H9 (cell line): ENCODE measurements around the gene RPL37A. TPM values are rescaled to one million over a fixed set of nuclear protein-coding genes. Genes with fewer than 3 reads are reported as not detected.
"Not testable (repeated sequence)": the region's sequence is repeated elsewhere in the genome, so short reads cannot be mapped to it uniquely, and the experiment has no call there.

Experiments
- DNase-seq: peaks from one replicate; pipeline ENCODE4 v3.0.0-alpha.2; 2017
- H2AFZ ChIP-seq: one replicate; pipeline ENCODE4 v1.6.1; 2013; ENCODE audit warnings: mild to moderate bottlenecking, low read length, control low read depth, moderate library complexity
- H2AK5ac ChIP-seq: 2 replicates; pipeline ENCODE4 v1.6.1; 2013; ENCODE audit warnings: low read length, control low read depth, mixed read lengths; ENCODE audit not compliant: insufficient read length
- H2BK120ac ChIP-seq: one replicate; pipeline ENCODE4 v1.6.1; 2013; ENCODE audit warnings: low read depth, mild to moderate bottlenecking, low read length, control low read depth, inconsistent platforms; ENCODE audit not compliant: poor library complexity, severe bottlenecking
- H2BK12ac ChIP-seq: 2 replicates; pipeline ENCODE4 v1.6.1; 2013; ENCODE audit warnings: low read length, control low read depth, mixed read lengths, low read depth; ENCODE audit not compliant: insufficient read length
- H2BK15ac ChIP-seq: 2 replicates; pipeline ENCODE4 v1.6.1; 2013; ENCODE audit warnings: low read depth, low read length, control low read depth
- H2BK20ac ChIP-seq: one replicate; pipeline ENCODE4 v1.6.1; 2013; ENCODE audit warnings: low read depth, mild to moderate bottlenecking, low read length, control low read depth, inconsistent platforms; ENCODE audit not compliant: poor library complexity, severe bottlenecking
- H2BK5ac ChIP-seq: 2 replicates; pipeline ENCODE4 v1.6.1; 2013; ENCODE audit warnings: low read length, control low read depth, mixed read lengths; ENCODE audit not compliant: insufficient read length
- H3K14ac ChIP-seq: 2 replicates; pipeline ENCODE4 v1.6.1; 2013; ENCODE audit warnings: low read length, control low read depth; ENCODE audit not compliant: insufficient read depth
- H3K18ac ChIP-seq: 2 replicates; pipeline ENCODE4 v1.6.1; 2013; ENCODE audit warnings: low read depth, mild to moderate bottlenecking, mixed read lengths, low read length, control low read depth; ENCODE audit not compliant: insufficient read length
- H3K23ac ChIP-seq: 2 replicates; pipeline ENCODE4 v1.6.1; 2013; ENCODE audit warnings: low read length, control low read depth, mixed read lengths, low read depth; ENCODE audit not compliant: insufficient read length
- H3K23me2 ChIP-seq: 2 replicates; pipeline ENCODE4 v1.6.1; 2013; ENCODE audit warnings: low read depth, mild to moderate bottlenecking, mixed read lengths, low read length, control low read depth; ENCODE audit not compliant: insufficient read length, poor library complexity, severe bottlenecking
- H3K27ac ChIP-seq: 2 replicates; pipeline ENCODE4 v1.5.1; 2013; ENCODE audit warnings: low read length, control low read depth, mixed read lengths, low read depth; ENCODE audit not compliant: insufficient read length
- H3K27me3 ChIP-seq: 2 replicates; pipeline ENCODE4 v1.6.1; 2013; ENCODE audit warnings: low read length, control low read depth, inconsistent platforms; ENCODE audit not compliant: insufficient read depth
- H3K4ac ChIP-seq: 2 replicates; pipeline ENCODE4 v1.6.1; 2013; ENCODE audit warnings: low read depth, mild to moderate bottlenecking, control low read depth, inconsistent platforms, low read length, moderate library complexity
- H3K4me1 ChIP-seq: 2 replicates; pipeline ENCODE4 v1.6.1; 2013; ENCODE audit warnings: low read length, control low read depth, inconsistent platforms; ENCODE audit not compliant: insufficient read depth
- H3K4me2 ChIP-seq: 2 replicates; pipeline ENCODE4 v1.6.1; 2013; ENCODE audit warnings: low read length, control low read depth, mixed read lengths; ENCODE audit not compliant: insufficient read length, insufficient read depth
- H3K56ac ChIP-seq: 2 replicates; pipeline ENCODE4 v1.6.1; 2013; ENCODE audit warnings: low read depth, mild to moderate bottlenecking, mixed read lengths, low read length, control low read depth; ENCODE audit not compliant: insufficient read length
- H3K79me1 ChIP-seq: 2 replicates; pipeline ENCODE4 v1.6.1; 2013; ENCODE audit warnings: low read depth, mild to moderate bottlenecking, moderate library complexity, low read length, control low read depth, inconsistent platforms; ENCODE audit not compliant: insufficient read depth, poor library complexity, severe bottlenecking
- H3K79me2 ChIP-seq: 2 replicates; pipeline ENCODE4 v1.6.1; 2013; ENCODE audit warnings: low read length, control low read depth, inconsistent platforms; ENCODE audit not compliant: insufficient read depth
- H3K9ac ChIP-seq: 2 replicates; pipeline ENCODE4 v1.6.1; 2013; ENCODE audit warnings: low read length, control low read depth, mixed read lengths; ENCODE audit not compliant: insufficient read length; ENCODE audit errors: extremely low read depth
- H3K9me3 ChIP-seq: one replicate; pipeline ENCODE4 v1.6.1; 2013; ENCODE audit warnings: low read depth, low read length, inconsistent platforms; ENCODE audit not compliant: control insufficient read depth
- H3T11ph ChIP-seq: one replicate; pipeline ENCODE4 v1.6.1; 2013; ENCODE audit warnings: mild to moderate bottlenecking, low read length, control low read depth, inconsistent platforms
- H4K20me1 ChIP-seq: one replicate; pipeline ENCODE4 v1.6.1; 2013; ENCODE audit not compliant: control insufficient read depth, insufficient read length, insufficient read depth
- H4K5ac ChIP-seq: 2 replicates; pipeline ENCODE4 v1.6.1; 2013; ENCODE audit warnings: low read depth, mild to moderate bottlenecking, mixed read lengths, low read length, control low read depth; ENCODE audit not compliant: insufficient read length
- H4K8ac ChIP-seq: replicated peaks from 2 replicates; pipeline ENCODE4 v1.6.1; 2013; ENCODE audit warnings: low read length, control low read depth, mixed read lengths, low read depth; ENCODE audit not compliant: insufficient read length
- H4K91ac ChIP-seq: 2 replicates; pipeline ENCODE4 v1.6.1; 2013; ENCODE audit warnings: low read depth, mild to moderate bottlenecking, moderate library complexity, mixed read lengths, low read length, control low read depth; ENCODE audit not compliant: insufficient read length
- H3K27ac Mint-ChIP-seq, 3 experiments: 2 replicates in 2 of 3; 3 replicates in 1 of 3; pipeline ENCODE4 v1.8.0; 2020 to 2021; ENCODE audit warnings: mixed read lengths in 3 of 3, mild to moderate bottlenecking in 1 of 3, moderate library complexity in 1 of 3
- H3K27me3 Mint-ChIP-seq: 2 replicates; pipeline ENCODE4 v1.8.0; 2021; ENCODE audit warnings: low read depth, mild to moderate bottlenecking, moderate library complexity, mixed read lengths
- H3K36me3 Mint-ChIP-seq, 3 experiments: 2 replicates in 2 of 3; 3 replicates in 1 of 3; pipeline ENCODE4 v1.8.0; 2020 to 2021; ENCODE audit warnings: low read depth in 3 of 3, mixed read lengths in 3 of 3; ENCODE audit not compliant: insufficient read depth in 1 of 3
- H3K4me1 Mint-ChIP-seq, 2 experiments: 2 replicates each; pipeline ENCODE4 v1.8.0; 2020; ENCODE audit warnings: mixed read lengths in 2 of 2
- H3K4me3 Mint-ChIP-seq, 2 experiments: 2 replicates in 1 of 2; 3 replicates in 1 of 2; pipeline ENCODE4 v1.8.0; 2020 to 2021; ENCODE audit warnings: mild to moderate bottlenecking in 2 of 2, mixed read lengths in 2 of 2, moderate library complexity in 1 of 2
- H3K9me3 Mint-ChIP-seq, 2 experiments: 2 replicates in 1 of 2; 3 replicates in 1 of 2; pipeline ENCODE4 v1.8.0; 2020; ENCODE audit warnings: mild to moderate bottlenecking in 2 of 2, mixed read lengths in 2 of 2, moderate library complexity in 1 of 2
- CTCF ChIP-seq: fragments of 200-600 bp; sonication (generic); conservative IDR thresholded peaks from 3 replicates; pipeline ENCODE4 v1.8.0; 2021; ENCODE audit warnings: antibody characterized with exemption, mild to moderate bottlenecking
- WGBS: extraction: QIAGEN DNeasy Blood & Tissue Kit; methylation state at CpG from one replicate; pipeline ENCODE4 v1.1.7; 2013; ENCODE audit warnings: missing lambda C conversion rate, low lambda C conversion rate, mixed read lengths; ENCODE audit not compliant: insufficient read length; ENCODE audit errors: extremely low coverage; 5-methylcytosine and 5-hydroxymethylcytosine counted together
- total RNA-seq: library from RNA; stranded (reverse); gene quantifications from 2 replicates; pipeline ENCODE4 v1.2.1, GENCODE V29; 2021

The RPL37A gene
- total RNA-seq, 1 experiment from 2014 or later, result 3,769 TPM

GRCh38 chr2:216517447-216518225 lies 19.0 kb downstream of the RPL37A start:
- Histone ChIP-seq H3K4me1 (no peaks in the 10 kb centered on the region), H3K79me2 (no peaks in the 10 kb centered on the region), H3K27ac (no peak overlapping the region), H3K4me2 (no peak overlapping the region), H2AK5ac (no peak overlapping the region), H4K91ac (no peak overlapping the region), H3T11ph (no peak overlapping the region), H3K14ac (no peak overlapping the region), H4K20me1 (peaks cover 3% of the 10 kb centered on the region), H3K23me2 (no peaks in the 10 kb centered on the region), H2BK120ac (no peak overlapping the region), H3K23ac (no peak overlapping the region), H3K9me3 (no peaks in the 10 kb centered on the region), H2AFZ (no peak overlapping the region), H2BK12ac (no peak overlapping the region), H3K79me1 (no peaks in the 10 kb centered on the region), H4K5ac (no peak overlapping the region), H4K8ac (no peak overlapping the region), H3K4ac (no peak overlapping the region), H3K27me3 (no peaks in the 10 kb centered on the region), H3K56ac (no peak overlapping the region), H2BK20ac (no peak overlapping the region), H2BK15ac (no peak overlapping the region), H3K9ac (no peak overlapping the region), H2BK5ac (no peak overlapping the region), H3K18ac (no peak overlapping the region)
- Mint-ChIP-seq H3K27me3 (no peaks in the 10 kb centered on the region), H3K36me3 (peaks cover 8 to 13% (median 11%) of the 10 kb centered on the region in 3 experiments; a peak in 6 of 7 replicates), H3K27ac (no peak overlapping the region), H3K9me3 (no peaks in the 10 kb centered on the region), H3K4me1 (peaks cover 8 to 10% of the 10 kb centered on the region in 2 experiments), H3K4me3 (no peak overlapping the region)
- DNase-seq, result no peak
- no peak for TF ChIP-seq CTCF
- WGBS, result no CpG with 5 or more reads among the region's 4 CpGs

- H3K4ac ChIP-seq, H3K27me3 ChIP-seq, H4K91ac ChIP-seq, H3K56ac ChIP-seq, H2BK15ac ChIP-seq, H3K79me2 ChIP-seq, DNase-seq, H2BK120ac ChIP-seq, H3K27me3 Mint-ChIP-seq, H4K20me1 ChIP-seq, H2AK5ac ChIP-seq, H3K27ac ChIP-seq, H3K14ac ChIP-seq, H3K79me1 ChIP-seq, H2BK5ac ChIP-seq, H3K9ac ChIP-seq, H3K9me3 ChIP-seq, H2BK12ac ChIP-seq, H3K23ac ChIP-seq, H3K4me3 Mint-ChIP-seq, H2BK20ac ChIP-seq, H3K27ac Mint-ChIP-seq, H2AFZ ChIP-seq, H3K23me2 ChIP-seq, H3K4me1 ChIP-seq, H3K9me3 Mint-ChIP-seq, H3K4me2 ChIP-seq, H3K18ac ChIP-seq, H4K8ac ChIP-seq, H3T11ph ChIP-seq, H4K5ac ChIP-seq: not testable (repeated sequence)
- Mint-ChIP-seq H3K36me3 (peaks cover 8 to 13% (median 13%) of the 10 kb centered on the region in 3 experiments), H3K4me1 (peaks cover 8 to 10% of the 10 kb centered on the region in 2 experiments)
- WGBS, result no CpG with 5 or more reads among the region's 9 CpGs
Measured at GRCh38 chr2:216518566-216519119, 20.0 kb downstream of the RPL37A start.
